Small intestine (tissue), 7 donors: ENCODE data around the gene VOPP1. TPM values are rescaled to one million over a fixed set of nuclear protein-coding genes. Genes with fewer than 3 reads are reported as not detected.

Source experiments
- DNase-seq, 2 donors: peaks; one replicate each; pipeline versions ENCODE4 v3.0.0 to v3.0.0-alpha.2; 2013
- FAIRE-seq: peaks from 2 replicates; lab custom pipeline; 2012; peaks lifted over from hg19 to GRCh38; lab: Jason Lieb, UNC
- H3K27ac ChIP-seq, 3 donors: one replicate each; pipeline ENCODE4 v1.5.1; 2013; ENCODE audit warnings: low read length in 2 of 3, mild to moderate bottlenecking in 2 of 3, control low read depth in 1 of 3, inconsistent platforms in 1 of 3, low read depth in 1 of 3, moderate library complexity in 1 of 3
- H3K27me3 ChIP-seq, 3 donors: one replicate each; pipeline ENCODE4 v1.6.1; 2013; ENCODE audit warnings: low read length in 3 of 3, inconsistent platforms in 1 of 3; ENCODE audit not compliant: control insufficient read depth in 3 of 3, insufficient read depth in 3 of 3
- H3K36me3 ChIP-seq, 3 donors: one replicate each; pipeline ENCODE4 v1.6.1; 2013; ENCODE audit warnings: low read length in 3 of 3, inconsistent platforms in 1 of 3, low read depth in 1 of 3, mild to moderate bottlenecking in 1 of 3, moderate library complexity in 1 of 3; ENCODE audit not compliant: control insufficient read depth in 3 of 3, insufficient read depth in 2 of 3
- H3K4me1 ChIP-seq, 3 donors: one replicate each; pipeline ENCODE4 v1.6.1; 2013; ENCODE audit warnings: low read length in 2 of 3, inconsistent platforms in 1 of 3, low read depth in 1 of 3, mild to moderate bottlenecking in 1 of 3, moderate library complexity in 1 of 3; ENCODE audit not compliant: control insufficient read depth in 3 of 3, insufficient read depth in 2 of 3
- H3K4me3 ChIP-seq, 3 donors: one replicate each; pipeline ENCODE4 v1.5.1; 2013; ENCODE audit warnings: low read length in 3 of 3, control low read depth in 1 of 3, inconsistent platforms in 1 of 3, low read depth in 1 of 3, mild to moderate bottlenecking in 1 of 3, moderate library complexity in 1 of 3
- H3K9me3 ChIP-seq, 2 donors: one replicate each; pipeline ENCODE4 v1.6.1; 2013; ENCODE audit warnings: low read depth in 1 of 2, low read length in 1 of 2; ENCODE audit not compliant: control insufficient read depth in 2 of 2, insufficient read depth in 1 of 2
- WGBS, 3 donors: extraction: QIAGEN DNeasy Blood & Tissue Kit; methylation state at CpG; one replicate each; pipeline ENCODE4 v1.1.7; 2013; 5-methylcytosine and 5-hydroxymethylcytosine counted together
- polyA plus RNA-seq, 4 donors: library from polyadenylated mRNA; stranded (reverse) in 3 of 4; unstranded in 1 of 4; fragments of 200-250 nt in 3 of 4; fragments of 120-200 nt in 1 of 4; gene quantifications; one replicate each; pipeline versions ENCODE4 v1.2.1 to v1.2.3, GENCODE V29; 2013
- donor health status: healthy with polysubstance abuse.
- donor health status: control.
- donor health status: control.
- donor health status: Bipolar disorder and iron deficiency.
- donor health status: healthy.

The VOPP1 gene
- polyA plus RNA-seq, 4 donors, result 24.6 to 37.8 (median 33.1) TPM

- FAIRE-seq (no peak), DNase-seq (no peak)
- WGBS, 3 donors, result 82 to 86% (median 84%) methylated on average over 4 of the region's 4 CpGs
- no peak overlapping the region for H3K27ac ChIP-seq
- H3K36me3 ChIP-seq, result no peaks in the 10 kb centered on the region
- no peaks in the 10 kb centered on the region for H3K9me3 ChIP-seq
- H3K4me3 ChIP-seq, result no peak overlapping the region
- H3K4me1 ChIP-seq, result no peaks in the 10 kb centered on the region
- no peaks in the 10 kb centered on the region for H3K27me3 ChIP-seq
Measured at GRCh38 chr7:55595511-55595910, 23.2 kb upstream of the VOPP1 start.

- Histone ChIP-seq H3K27ac (no peak overlapping the region), H3K36me3 (no peaks in the 10 kb centered on the region), H3K27me3 (no peaks in the 10 kb centered on the region), H3K4me1 (no peaks in the 10 kb centered on the region), H3K4me3 (no peak overlapping the region), H3K9me3 (no peaks in the 10 kb centered on the region)
- FAIRE-seq, result no peak
- DNase-seq, result no peak
Measured at GRCh38 chr7:55594870-55595269, 22.6 kb upstream of the VOPP1 start.

GRCh38 chr7:55594414-55594813 lies 22.1 kb upstream of the VOPP1 start:
- Histone ChIP-seq H3K9me3 (no peaks in the 10 kb centered on the region), H3K27me3 (no peaks in the 10 kb centered on the region), H3K36me3 (no peaks in the 10 kb centered on the region), H3K4me3 (no peak overlapping the region), H3K4me1 (no peaks in the 10 kb centered on the region), H3K27ac (no peak overlapping the region)
- 90 to 92% (median 92%) methylated on average over 10 of the region's 10 CpGs for WGBS, 3 donors
- FAIRE-seq, result no peak
- DNase-seq, result no peak

GRCh38 chr7:55593515-55594318 lies 21.4 kb upstream of the VOPP1 start:
- no peaks in the 10 kb centered on the region for H3K4me1 ChIP-seq
- no peaks in the 10 kb centered on the region for H3K9me3 ChIP-seq
- no peaks in the 10 kb centered on the region for H3K36me3 ChIP-seq
- no peak overlapping the region for H3K4me3 ChIP-seq
- WGBS, 3 donors, result 37 to 58% (median 39%) methylated on average over 14 of the region's 14 CpGs
- no peak overlapping the region for H3K27ac ChIP-seq
- no peaks in the 10 kb centered on the region for H3K27me3 ChIP-seq
- FAIRE-seq (no peak), DNase-seq (peak; percentile 53 to 65)

- no peak for FAIRE-seq
- H3K9me3 ChIP-seq, result no peaks in the 10 kb centered on the region
Measured at GRCh38 chr7:55593172-55593514, 20.8 kb upstream of the VOPP1 start.

GRCh38 chr7:55592492-55592891 lies 20.2 kb upstream of the VOPP1 start:
- H3K9me3 ChIP-seq, result no peaks in the 10 kb centered on the region
- H3K4me3 ChIP-seq, result no peak overlapping the region
- no peaks in the 10 kb centered on the region for H3K36me3 ChIP-seq
- 67 to 84% (median 79%) methylated on average over 1 of the region's 1 CpG for WGBS, 3 donors
- H3K27ac ChIP-seq, result no peak overlapping the region
- no peaks in the 10 kb centered on the region for H3K27me3 ChIP-seq
- FAIRE-seq, result no peak
- DNase-seq, result no peak
- no peaks in the 10 kb centered on the region for H3K4me1 ChIP-seq

More at GRCh38 chr7:55593172-55593514, 20.8 kb upstream of the VOPP1 start:
- Histone ChIP-seq H3K27me3 (no peaks in the 10 kb centered on the region), H3K36me3 (no peaks in the 10 kb centered on the region), H3K4me1 (no peaks in the 10 kb centered on the region), H3K4me3 (no peak overlapping the region), H3K27ac (no peak overlapping the region)
- DNase-seq, result no peak
- WGBS, 3 donors, result 53 to 69% (median 56%) methylated on average over 4 of the region's 4 CpGs

- no peak for DNase-seq
- no peaks in the 10 kb centered on the region for H3K27me3 ChIP-seq
- H3K27ac ChIP-seq, result no peak overlapping the region
- 74 to 86% (median 75%) methylated on average over 3 of the region's 3 CpGs for WGBS, 3 donors
- no peaks in the 10 kb centered on the region for H3K9me3 ChIP-seq
- H3K4me3 ChIP-seq, result no peak overlapping the region
- no peaks in the 10 kb centered on the region for H3K36me3 ChIP-seq
- no peak for FAIRE-seq
- H3K4me1 ChIP-seq, result no peaks in the 10 kb centered on the region
Measured at GRCh38 chr7:55591282-55591931, 19.1 kb upstream of the VOPP1 start.

GRCh38 chr7:55590517-55591281 lies 18.4 kb upstream of the VOPP1 start:
- WGBS, 3 donors, result 79 to 92% (median 81%) methylated on average over 7 to 8 of the region's 8 CpGs
- FAIRE-seq (no peak), DNase-seq (no peak)
- no peaks in the 10 kb centered on the region for H3K36me3 ChIP-seq
- no peak overlapping the region for H3K4me3 ChIP-seq
- H3K27me3 ChIP-seq, result no peaks in the 10 kb centered on the region
- no peaks in the 10 kb centered on the region for H3K4me1 ChIP-seq
- H3K27ac ChIP-seq, result no peak overlapping the region
- no peaks in the 10 kb centered on the region for H3K9me3 ChIP-seq
